NCI-H345 treated with DMSO at 0.1 percent for 48 hours (cell line): ENCODE data around the gene GPD2.

ENCODE experiments used
- DNase-seq: peaks from one replicate; lab custom pipeline; 2025; ENCODE audit not compliant: unreplicated experiment; lab: John Stamatoyannopoulos, UW

Gene GPD2

GRCh38 chr2:156435718-156436496, at the start of gene GPD2:
Gene GPD2 (plus strand): TSS chr2:156436379. CDS start chr2:156476106, 39,727 bp downstream.
- peak; percentile 71 for DNase-seq

GRCh38 chr2:156394033-156394741, 42.0 kb upstream of the GPD2 start:
- DNase-seq: no peak

GRCh38 chr2:156396126-156396525, 40.1 kb upstream of the GPD2 start:
- no peak for DNase-seq

- no peak for DNase-seq
Observed at GRCh38 chr2:156397229-156397628, 39.0 kb upstream of the GPD2 start.

GRCh38 chr2:156398176-156398575, 38.0 kb upstream of the GPD2 start:
- DNase-seq: no peak

- peak; percentile 61 for DNase-seq
Observed at GRCh38 chr2:156399224-156399949, 36.8 kb upstream of the GPD2 start.

GRCh38 chr2:156399950-156400705, 36.1 kb upstream of the GPD2 start:
- peak; percentile 71 for DNase-seq

- peak; percentile 58 for DNase-seq
Observed at GRCh38 chr2:156400706-156401678, 35.2 kb upstream of the GPD2 start.

GRCh38 chr2:156401861-156402260, 34.3 kb upstream of the GPD2 start:
- DNase-seq: no peak

GRCh38 chr2:156405586-156405985, 30.6 kb upstream of the GPD2 start:
- no peak for DNase-seq

- DNase-seq: no peak
Observed at GRCh38 chr2:156411835-156412234, 24.3 kb upstream of the GPD2 start.

GRCh38 chr2:156421851-156422250, 14.3 kb upstream of the GPD2 start:
- no peak for DNase-seq

- DNase-seq: no peak
Observed at GRCh38 chr2:156423674-156424282, 12.4 kb upstream of the GPD2 start.

- DNase-seq: no peak
Observed at GRCh38 chr2:156427074-156427473, 9.1 kb upstream of the GPD2 start.

GRCh38 chr2:156429211-156429610, 7.0 kb upstream of the GPD2 start:
- no peak for DNase-seq

- no peak for DNase-seq
Observed at GRCh38 chr2:156430236-156430979, 5.8 kb upstream of the GPD2 start.

- no peak for DNase-seq
Observed at GRCh38 chr2:156430980-156431358, 5.2 kb upstream of the GPD2 start.

- no peak for DNase-seq
Observed at GRCh38 chr2:156434461-156435291, 1.5 kb upstream of the GPD2 start.
